ENCODE measurements around the gene RTKN.

Gene RTKN

DNA sequence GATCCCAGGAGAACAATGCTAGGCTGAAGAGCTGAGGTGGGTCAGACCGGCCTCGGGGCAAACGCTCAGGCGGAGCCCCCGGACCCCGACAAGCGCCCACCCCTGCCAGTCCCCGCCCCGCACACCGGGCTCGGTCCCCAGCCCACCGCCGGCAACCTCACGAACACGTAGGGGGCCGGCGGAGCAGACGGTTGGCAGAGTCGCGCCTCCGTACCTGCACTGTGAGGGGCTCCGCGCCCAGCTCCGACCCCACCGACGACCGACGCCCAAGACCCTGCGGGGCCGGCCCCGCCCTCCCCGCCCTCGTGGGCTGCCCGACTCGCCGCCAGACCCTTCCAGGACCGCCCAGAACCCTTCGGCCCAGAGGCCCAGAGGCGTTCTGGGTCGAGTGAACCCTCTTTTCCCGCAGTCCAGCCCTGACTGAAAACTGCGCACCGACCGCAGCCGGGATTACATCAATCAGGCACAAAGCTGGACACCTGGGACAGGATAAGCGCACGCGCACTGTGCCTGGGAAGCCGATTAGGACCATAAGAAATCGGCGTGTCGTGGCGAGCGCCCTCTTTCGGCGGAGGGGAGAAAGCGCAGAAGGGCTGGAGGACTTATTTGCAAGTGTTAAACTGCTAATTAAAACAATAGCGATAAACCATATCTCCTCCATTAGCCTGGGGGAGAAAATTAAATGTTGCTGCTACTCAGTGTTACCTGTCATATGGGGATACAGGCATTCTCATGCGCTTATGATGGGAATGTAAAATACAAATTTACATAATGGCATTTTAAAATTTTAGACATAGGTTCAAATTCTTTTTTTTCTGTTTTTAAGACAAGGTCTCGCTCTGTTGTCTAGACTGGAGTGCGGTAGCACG is 49.9 kb downstream of the RTKN start:
- TF ChIP-seq BACH2 (CRISPR knock-in tag; IDR thresholded peaks at IDR 0.05; ENCODE audit: borderline replicate concordance) (no peak), CSDC2 (CRISPR knock-in tag; IDR thresholded peaks at IDR 0.05) (no peak), ZNF8 (CRISPR knock-in tag; IDR thresholded peaks at IDR 0.05) (no peak), OSR1 (CRISPR knock-in tag; IDR thresholded peaks at IDR 0.05) (no peak), ISL1 (CRISPR knock-in tag; IDR thresholded peaks at IDR 0.05) (no peak), ZNF70 (CRISPR knock-in tag; IDR thresholded peaks at IDR 0.05) (no peak), GLIS3 (CRISPR knock-in tag; IDR thresholded peaks at IDR 0.05) (no peak)
- TF ChIP-seq, protein P1, sequence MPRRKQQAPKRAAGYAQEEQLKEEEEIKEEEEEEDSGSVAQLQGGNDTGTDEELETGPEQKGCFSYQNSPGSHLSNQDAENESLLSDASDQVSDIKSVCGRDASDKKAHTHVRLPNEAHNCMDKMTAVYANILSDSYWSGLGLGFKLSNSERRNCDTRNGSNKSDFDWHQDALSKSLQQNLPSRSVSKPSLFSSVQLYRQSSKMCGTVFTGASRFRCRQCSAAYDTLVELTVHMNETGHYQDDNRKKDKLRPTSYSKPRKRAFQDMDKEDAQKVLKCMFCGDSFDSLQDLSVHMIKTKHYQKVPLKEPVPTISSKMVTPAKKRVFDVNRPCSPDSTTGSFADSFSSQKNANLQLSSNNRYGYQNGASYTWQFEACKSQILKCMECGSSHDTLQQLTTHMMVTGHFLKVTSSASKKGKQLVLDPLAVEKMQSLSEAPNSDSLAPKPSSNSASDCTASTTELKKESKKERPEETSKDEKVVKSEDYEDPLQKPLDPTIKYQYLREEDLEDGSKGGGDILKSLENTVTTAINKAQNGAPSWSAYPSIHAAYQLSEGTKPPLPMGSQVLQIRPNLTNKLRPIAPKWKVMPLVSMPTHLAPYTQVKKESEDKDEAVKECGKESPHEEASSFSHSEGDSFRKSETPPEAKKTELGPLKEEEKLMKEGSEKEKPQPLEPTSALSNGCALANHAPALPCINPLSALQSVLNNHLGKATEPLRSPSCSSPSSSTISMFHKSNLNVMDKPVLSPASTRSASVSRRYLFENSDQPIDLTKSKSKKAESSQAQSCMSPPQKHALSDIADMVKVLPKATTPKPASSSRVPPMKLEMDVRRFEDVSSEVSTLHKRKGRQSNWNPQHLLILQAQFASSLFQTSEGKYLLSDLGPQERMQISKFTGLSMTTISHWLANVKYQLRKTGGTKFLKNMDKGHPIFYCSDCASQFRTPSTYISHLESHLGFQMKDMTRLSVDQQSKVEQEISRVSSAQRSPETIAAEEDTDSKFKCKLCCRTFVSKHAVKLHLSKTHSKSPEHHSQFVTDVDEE (CRISPR knock-in tag; IDR thresholded peaks at IDR 0.05) = no peak
- TF ChIP-seq, protein P2, sequence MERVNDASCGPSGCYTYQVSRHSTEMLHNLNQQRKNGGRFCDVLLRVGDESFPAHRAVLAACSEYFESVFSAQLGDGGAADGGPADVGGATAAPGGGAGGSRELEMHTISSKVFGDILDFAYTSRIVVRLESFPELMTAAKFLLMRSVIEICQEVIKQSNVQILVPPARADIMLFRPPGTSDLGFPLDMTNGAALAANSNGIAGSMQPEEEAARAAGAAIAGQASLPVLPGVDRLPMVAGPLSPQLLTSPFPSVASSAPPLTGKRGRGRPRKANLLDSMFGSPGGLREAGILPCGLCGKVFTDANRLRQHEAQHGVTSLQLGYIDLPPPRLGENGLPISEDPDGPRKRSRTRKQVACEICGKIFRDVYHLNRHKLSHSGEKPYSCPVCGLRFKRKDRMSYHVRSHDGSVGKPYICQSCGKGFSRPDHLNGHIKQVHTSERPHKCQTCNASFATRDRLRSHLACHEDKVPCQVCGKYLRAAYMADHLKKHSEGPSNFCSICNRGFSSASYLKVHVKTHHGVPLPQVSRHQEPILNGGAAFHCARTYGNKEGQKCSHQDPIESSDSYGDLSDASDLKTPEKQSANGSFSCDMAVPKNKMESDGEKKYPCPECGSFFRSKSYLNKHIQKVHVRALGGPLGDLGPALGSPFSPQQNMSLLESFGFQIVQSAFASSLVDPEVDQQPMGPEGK (CRISPR knock-in tag; IDR thresholded peaks at IDR 0.05; ENCODE audit: borderline replicate concordance) = no peak
- TF ChIP-seq, protein P3, sequence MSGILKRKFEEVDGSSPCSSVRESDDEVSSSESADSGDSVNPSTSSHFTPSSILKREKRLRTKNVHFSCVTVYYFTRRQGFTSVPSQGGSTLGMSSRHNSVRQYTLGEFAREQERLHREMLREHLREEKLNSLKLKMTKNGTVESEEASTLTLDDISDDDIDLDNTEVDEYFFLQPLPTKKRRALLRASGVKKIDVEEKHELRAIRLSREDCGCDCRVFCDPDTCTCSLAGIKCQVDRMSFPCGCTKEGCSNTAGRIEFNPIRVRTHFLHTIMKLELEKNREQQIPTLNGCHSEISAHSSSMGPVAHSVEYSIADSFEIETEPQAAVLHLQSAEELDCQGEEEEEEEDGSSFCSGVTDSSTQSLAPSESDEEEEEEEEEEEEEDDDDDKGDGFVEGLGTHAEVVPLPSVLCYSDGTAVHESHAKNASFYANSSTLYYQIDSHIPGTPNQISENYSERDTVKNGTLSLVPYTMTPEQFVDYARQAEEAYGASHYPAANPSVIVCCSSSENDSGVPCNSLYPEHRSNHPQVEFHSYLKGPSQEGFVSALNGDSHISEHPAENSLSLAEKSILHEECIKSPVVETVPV (CRISPR knock-in tag; IDR thresholded peaks at IDR 0.05) = no peak

DNA sequence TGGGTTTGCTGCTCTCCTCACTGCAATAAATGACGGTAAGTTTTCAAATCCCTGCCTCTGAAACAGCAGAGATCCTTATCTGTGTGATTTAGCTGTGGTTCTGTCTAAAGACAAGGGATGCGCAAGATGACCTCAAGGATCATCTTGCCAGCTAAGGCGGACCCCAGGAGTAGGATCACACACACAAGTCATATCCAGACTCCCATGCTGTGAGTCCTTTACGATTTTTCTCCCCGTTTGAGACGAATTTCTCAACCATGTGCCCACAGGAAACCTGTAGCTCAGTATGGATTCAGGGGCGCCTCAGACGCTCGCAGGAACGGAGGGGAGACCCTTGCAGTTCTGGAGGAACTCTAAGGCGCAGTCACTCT is 50.5 kb downstream of the RTKN start:
- ATAC-seq = peak; percentile 71
- TF ChIP-seq GLIS3 (CRISPR knock-in tag; IDR thresholded peaks at IDR 0.05) (no peak), RARB (CRISPR knock-in tag; IDR thresholded peaks at IDR 0.05) (no peak)

More for the DNA sequence above, 49.9 kb downstream of the RTKN start:
- ATAC-seq = peak; percentile 90

DNA sequence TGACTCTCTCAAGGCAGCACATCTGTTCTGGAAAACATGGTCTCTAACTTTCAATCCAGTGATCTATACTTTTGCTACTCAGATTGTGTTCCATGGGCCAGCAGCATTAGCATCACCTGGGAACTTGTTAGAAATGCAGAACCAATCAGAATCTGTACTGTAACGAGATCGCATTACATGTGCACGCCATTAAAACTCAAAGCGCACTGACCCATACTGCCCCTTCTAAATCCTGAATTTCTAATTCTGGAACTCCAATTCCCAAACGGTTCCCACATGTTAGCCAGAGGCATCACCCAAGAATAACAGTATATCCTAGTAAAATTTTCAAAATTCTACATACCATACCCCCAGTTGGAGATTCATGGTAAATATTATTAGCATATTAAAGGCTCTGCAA is 51.1 kb downstream of the RTKN start:
- ATAC-seq = no peak
- TF ChIP-seq BACH2 (CRISPR knock-in tag; IDR thresholded peaks at IDR 0.05; ENCODE audit: borderline replicate concordance) = no peak
- no peak for TF ChIP-seq PPARA (CRISPR knock-in tag; IDR thresholded peaks at IDR 0.05; ENCODE audit: borderline replicate concordance)
- TF ChIP-seq SNAI2 (CRISPR knock-in tag; IDR thresholded peaks at IDR 0.05) = no peak
- no peak for TF ChIP-seq TCF4 (CRISPR knock-in tag; IDR thresholded peaks at IDR 0.05; ENCODE audit: borderline replicate concordance)
- TF ChIP-seq, protein P2 (CRISPR knock-in tag; IDR thresholded peaks at IDR 0.05; ENCODE audit: borderline replicate concordance) = no peak
- no peak for TF ChIP-seq CSDC2 (CRISPR knock-in tag; IDR thresholded peaks at IDR 0.05)
- no peak for TF ChIP-seq ZFP3 (CRISPR knock-in tag; IDR thresholded peaks at IDR 0.05)
- no peak for TF ChIP-seq ZNF70 (CRISPR knock-in tag; IDR thresholded peaks at IDR 0.05)
- no peak for TF ChIP-seq GLIS3 (CRISPR knock-in tag; IDR thresholded peaks at IDR 0.05)
- TF ChIP-seq TOX (CRISPR knock-in tag; IDR thresholded peaks at IDR 0.05; ENCODE audit: borderline replicate concordance) = no peak
- TF ChIP-seq, protein P4, sequence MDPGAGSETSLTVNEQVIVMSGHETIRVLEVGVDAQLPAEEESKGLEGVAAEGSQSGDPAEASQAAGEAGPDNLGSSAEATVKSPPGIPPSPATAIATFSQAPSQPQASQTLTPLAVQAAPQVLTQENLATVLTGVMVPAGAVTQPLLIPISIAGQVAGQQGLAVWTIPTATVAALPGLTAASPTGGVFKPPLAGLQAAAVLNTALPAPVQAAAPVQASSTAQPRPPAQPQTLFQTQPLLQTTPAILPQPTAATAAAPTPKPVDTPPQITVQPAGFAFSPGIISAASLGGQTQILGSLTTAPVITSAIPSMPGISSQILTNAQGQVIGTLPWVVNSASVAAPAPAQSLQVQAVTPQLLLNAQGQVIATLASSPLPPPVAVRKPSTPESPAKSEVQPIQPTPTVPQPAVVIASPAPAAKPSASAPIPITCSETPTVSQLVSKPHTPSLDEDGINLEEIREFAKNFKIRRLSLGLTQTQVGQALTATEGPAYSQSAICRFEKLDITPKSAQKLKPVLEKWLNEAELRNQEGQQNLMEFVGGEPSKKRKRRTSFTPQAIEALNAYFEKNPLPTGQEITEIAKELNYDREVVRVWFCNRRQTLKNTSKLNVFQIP (CRISPR knock-in tag; IDR thresholded peaks at IDR 0.05; ENCODE audit: borderline replicate concordance, low read depth) = no peak
- TF ChIP-seq ISL1 (CRISPR knock-in tag; IDR thresholded peaks at IDR 0.05) = no peak
- no peak for TF ChIP-seq ZC3H10 (CRISPR knock-in tag; IDR thresholded peaks at IDR 0.05)
- TF ChIP-seq, protein P3 (CRISPR knock-in tag; IDR thresholded peaks at IDR 0.05) = no peak
- TF ChIP-seq ZNF8 (CRISPR knock-in tag; IDR thresholded peaks at IDR 0.05) = no peak
- no peak for TF ChIP-seq OSR1 (CRISPR knock-in tag; IDR thresholded peaks at IDR 0.05)
- TF ChIP-seq ESRRG (CRISPR knock-in tag; IDR thresholded peaks at IDR 0.05) = no peak
- TF ChIP-seq ZNF565 (CRISPR knock-in tag; conservative IDR thresholded peaks at IDR 0.05; ENCODE audit: low read depth) = no peak
- TF ChIP-seq, protein P5, sequence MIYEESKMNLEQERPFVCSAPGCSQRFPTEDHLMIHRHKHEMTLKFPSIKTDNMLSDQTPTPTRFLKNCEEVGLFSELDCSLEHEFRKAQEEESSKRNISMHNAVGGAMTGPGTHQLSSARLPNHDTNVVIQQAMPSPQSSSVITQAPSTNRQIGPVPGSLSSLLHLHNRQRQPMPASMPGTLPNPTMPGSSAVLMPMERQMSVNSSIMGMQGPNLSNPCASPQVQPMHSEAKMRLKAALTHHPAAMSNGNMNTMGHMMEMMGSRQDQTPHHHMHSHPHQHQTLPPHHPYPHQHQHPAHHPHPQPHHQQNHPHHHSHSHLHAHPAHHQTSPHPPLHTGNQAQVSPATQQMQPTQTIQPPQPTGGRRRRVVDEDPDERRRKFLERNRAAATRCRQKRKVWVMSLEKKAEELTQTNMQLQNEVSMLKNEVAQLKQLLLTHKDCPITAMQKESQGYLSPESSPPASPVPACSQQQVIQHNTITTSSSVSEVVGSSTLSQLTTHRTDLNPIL (CRISPR knock-in tag; IDR thresholded peaks at IDR 0.05; ENCODE audit: low read depth) = no peak
